Transverse colon (tissue), 4 donors: ENCODE results near the gene ENPP1. TPM values are rescaled to one million over a fixed set of nuclear protein-coding genes. Genes with fewer than 3 reads are reported as not detected.

Experiments
- DNase-seq: peaks from one replicate; pipeline ENCODE4 v3.0.0-alpha.2; 2019
- H3K27ac ChIP-seq, 4 donors: fragments of 200-600 bp; sonication (generic); 2 replicates each; pipeline ENCODE4 v1.5.1; 2016 to 2018; ENCODE audit warnings: inconsistent platforms in 4 of 4
- H3K27me3 ChIP-seq: fragments of 200-600 bp; sonication (generic); 2 replicates; pipeline ENCODE4 v1.5.1; 2017; ENCODE audit warnings: inconsistent platforms
- H3K36me3 ChIP-seq, 4 donors: fragments of 200-600 bp; sonication (generic); 2 replicates each; pipeline ENCODE4 v1.5.1; 2017 to 2019; ENCODE audit warnings: inconsistent platforms in 4 of 4
- H3K4me1 ChIP-seq, 4 donors: fragments of 200-600 bp; sonication (generic); 2 replicates each; pipeline ENCODE4 v1.5.1; 2017 to 2020; ENCODE audit warnings: inconsistent platforms in 4 of 4
- H3K4me3 ChIP-seq, 4 donors: fragments of 200-600 bp; sonication (generic); 1 replicate in 1 of 4; 2 replicates in 3 of 4; pipeline versions ENCODE4 v1.5.1 to v1.6.1; 2017 to 2019; ENCODE audit warnings: inconsistent platforms in 4 of 4
- H3K9me3 ChIP-seq, 2 donors: fragments of 200-600 bp; sonication (generic); 2 replicates each; pipeline ENCODE4 v1.5.1; 2017 to 2019; ENCODE audit warnings: inconsistent platforms in 2 of 2
- EP300 ChIP-seq: sonication (generic); formaldehyde crosslinking; IDR thresholded peaks from one replicate; pipeline ENCODE4 v1.6.1; 2017; ENCODE audit warnings: antibody characterized with exemption, low read depth
- POLR2A ChIP-seq: fragments of 450-650 bp; IDR thresholded peaks from one replicate; pipeline ENCODE4 v1.6.1; 2016; ENCODE audit warnings: antibody characterized with exemption, mild to moderate bottlenecking, moderate library complexity
- POLR2AphosphoS5 ChIP-seq, 3 donors: sonication (generic); formaldehyde crosslinking; IDR thresholded peaks; one replicate each; pipeline ENCODE4 v1.6.1; 2016; ENCODE audit warnings: antibody characterized with exemption in 3 of 3
- WGBS, 2 donors: methylation state at CpG; one replicate each; pipeline ENCODE4 v1.1.5; 2018; ENCODE audit warnings: low coverage in 1 of 2; 5-methylcytosine and 5-hydroxymethylcytosine counted together
- in situ Hi-C, 4 donors: fragments of 200-750 bp; cut with MboI; loops; one replicate each; pipeline versions ENCODE4 v1.15.0 to v1.15.1; 2017; ENCODE audit warnings: low sequenced_read_pairs in 3 of 4, low pct_ligation_motif_present in 1 of 4, low pct_unique_long_range_greater_than_20kb in 1 of 4
- intact Hi-C: fragments of 100-400 bp; cut with DNase I; formaldehyde crosslinking; loops from one replicate; pipeline ENCODE4 v1.15.1; 2023; ENCODE audit warnings: low total_unique reads
- total RNA-seq, 4 donors: library from RNA; depleted of rRNA; stranded (reverse); fragments of >200 nt; gene quantifications; one replicate each; pipeline ENCODE4 v1.1.0, GENCODE V29; 2016
- TF ChIP-seq, protein P1 (sequence below), 5 experiments: fragments of 200-600 bp in 3 of 5; fragments of 450-650 bp in 2 of 5; sonication (generic) in 3 of 5; IDR thresholded peaks; 1 replicate in 2 of 5; 2 replicates in 3 of 5; pipeline ENCODE4 v1.5.1; 2016 to 2017; ENCODE audit warnings: antibody characterized with exemption in 5 of 5, inconsistent platforms in 3 of 5, mild to moderate bottlenecking in 2 of 5, moderate library complexity in 1 of 5

The ENPP1 gene
- total RNA-seq, 4 donors from 2014 or later, result 3.4 to 24.0 (median 22.8) TPM

GRCh38 chr6:131762984-131763383, 44.8 kb upstream of the ENPP1 start:
- intact Hi-C loops (no loop called here), in situ Hi-C loops (no loop called here)
- H3K4me1 ChIP-seq, result no peaks in the 10 kb centered on the region
- H3K27me3 ChIP-seq, result no peaks in the 10 kb centered on the region
- no peak for DNase-seq
- no peak overlapping the region for H3K27ac ChIP-seq
- H3K4me3 ChIP-seq, result no peak overlapping the region
- no peaks in the 10 kb centered on the region for H3K9me3 ChIP-seq
- TF ChIP-seq POLR2AphosphoS5 (IDR thresholded peaks at IDR 0.05), result no peak
- TF ChIP-seq, protein P1, sequence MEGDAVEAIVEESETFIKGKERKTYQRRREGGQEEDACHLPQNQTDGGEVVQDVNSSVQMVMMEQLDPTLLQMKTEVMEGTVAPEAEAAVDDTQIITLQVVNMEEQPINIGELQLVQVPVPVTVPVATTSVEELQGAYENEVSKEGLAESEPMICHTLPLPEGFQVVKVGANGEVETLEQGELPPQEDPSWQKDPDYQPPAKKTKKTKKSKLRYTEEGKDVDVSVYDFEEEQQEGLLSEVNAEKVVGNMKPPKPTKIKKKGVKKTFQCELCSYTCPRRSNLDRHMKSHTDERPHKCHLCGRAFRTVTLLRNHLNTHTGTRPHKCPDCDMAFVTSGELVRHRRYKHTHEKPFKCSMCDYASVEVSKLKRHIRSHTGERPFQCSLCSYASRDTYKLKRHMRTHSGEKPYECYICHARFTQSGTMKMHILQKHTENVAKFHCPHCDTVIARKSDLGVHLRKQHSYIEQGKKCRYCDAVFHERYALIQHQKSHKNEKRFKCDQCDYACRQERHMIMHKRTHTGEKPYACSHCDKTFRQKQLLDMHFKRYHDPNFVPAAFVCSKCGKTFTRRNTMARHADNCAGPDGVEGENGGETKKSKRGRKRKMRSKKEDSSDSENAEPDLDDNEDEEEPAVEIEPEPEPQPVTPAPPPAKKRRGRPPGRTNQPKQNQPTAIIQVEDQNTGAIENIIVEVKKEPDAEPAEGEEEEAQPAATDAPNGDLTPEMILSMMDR (IDR thresholded peaks at IDR 0.05), result no peak
- TF ChIP-seq EP300, result no peak
- no peak for TF ChIP-seq POLR2A
- no peaks in the 10 kb centered on the region for H3K36me3 ChIP-seq
- WGBS, 2 donors, result 88 to 100% methylated on average over 2 of the region's 2 CpGs

DNA sequence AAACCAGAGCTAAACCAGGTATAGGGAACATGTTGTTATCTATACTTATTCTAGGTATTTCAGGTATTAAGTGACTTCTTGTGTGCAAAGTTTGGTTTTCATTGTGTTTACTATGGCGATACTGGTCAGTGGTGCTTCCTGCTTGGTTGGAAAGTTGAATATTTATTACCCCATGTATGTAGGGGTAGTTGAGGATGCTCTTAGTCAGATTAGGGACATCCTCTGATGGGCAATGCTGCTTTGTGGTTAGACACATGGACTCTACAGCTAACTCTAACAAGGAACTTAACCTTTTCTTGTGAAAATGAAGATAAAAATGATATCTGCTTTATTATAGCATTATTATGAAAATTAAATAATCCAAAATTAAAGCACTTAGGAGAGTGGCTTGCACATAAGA, 44.1 kb upstream of the ENPP1 start:
- H3K9me3 ChIP-seq, result no peaks in the 10 kb centered on the region
- in situ Hi-C loops (no loop called here), intact Hi-C loops (no loop called here)
- no peak overlapping the region for H3K4me3 ChIP-seq
- no peaks in the 10 kb centered on the region for H3K36me3 ChIP-seq
- DNase-seq, result no peak
- TF ChIP-seq, protein P1 (IDR thresholded peaks at IDR 0.05), result no peak
- TF ChIP-seq POLR2A, result no peak
- TF ChIP-seq EP300, result no peak
- TF ChIP-seq POLR2AphosphoS5 (IDR thresholded peaks at IDR 0.05), result no peak
- no peaks in the 10 kb centered on the region for H3K4me1 ChIP-seq
- no peak overlapping the region for H3K27ac ChIP-seq
- WGBS, 2 donors, result 43 to 94% methylated on average over 1 of the region's 1 CpG
- no peaks in the 10 kb centered on the region for H3K27me3 ChIP-seq

- no peak overlapping the region for H3K4me3 ChIP-seq
- no peaks in the 10 kb centered on the region for H3K36me3 ChIP-seq
- 75 to 90% methylated on average over 2 to 4 of the region's 4 CpGs for WGBS, 2 donors
- no peak overlapping the region for H3K27ac ChIP-seq
- no peaks in the 10 kb centered on the region for H3K4me1 ChIP-seq
- H3K27me3 ChIP-seq, result no peaks in the 10 kb centered on the region
- in situ Hi-C loops, result no loop called here
- DNase-seq, result no peak
- no peaks in the 10 kb centered on the region for H3K9me3 ChIP-seq
- TF ChIP-seq, protein P1 (IDR thresholded peaks at IDR 0.05), result no peak
- TF ChIP-seq POLR2A (no peak), EP300 (no peak), POLR2AphosphoS5 (IDR thresholded peaks at IDR 0.05) (no peak)
- intact Hi-C loops, result no loop called here
Observed at GRCh38 chr6:131764350-131764749, 43.5 kb upstream of the ENPP1 start.

- H3K27ac ChIP-seq, result no peak overlapping the region
- in situ Hi-C loops, result no loop called here
- H3K4me3 ChIP-seq, result no peak overlapping the region
- no peaks in the 10 kb centered on the region for H3K36me3 ChIP-seq
- H3K4me1 ChIP-seq, result no peaks in the 10 kb centered on the region
- no peaks in the 10 kb centered on the region for H3K9me3 ChIP-seq
- no peak for DNase-seq
- no peak for TF ChIP-seq EP300
- WGBS, 2 donors, result 76 to 79% methylated on average over 9 of the region's 9 CpGs
- intact Hi-C loops, result no loop called here
- no peaks in the 10 kb centered on the region for H3K27me3 ChIP-seq
Observed at GRCh38 chr6:131765081-131765803, 42.6 kb upstream of the ENPP1 start.

- Histone ChIP-seq H3K36me3 (no peaks in the 10 kb centered on the region), H3K9me3 (no peaks in the 10 kb centered on the region), H3K27me3 (no peaks in the 10 kb centered on the region), H3K4me1 (no peaks in the 10 kb centered on the region), H3K4me3 (no peak overlapping the region), H3K27ac (no peak overlapping the region)
- in situ Hi-C loops, result no loop called here
- intact Hi-C loops, result no loop called here
- no peak for DNase-seq
- TF ChIP-seq, protein P1 (IDR thresholded peaks at IDR 0.05), result no peak
- TF ChIP-seq POLR2AphosphoS5 (IDR thresholded peaks at IDR 0.05) (no peak), EP300 (no peak), POLR2A (no peak)
- 78 to 84% methylated on average over 4 of the region's 4 CpGs for WGBS, 2 donors
Observed at GRCh38 chr6:131765804-131766135, 42.0 kb upstream of the ENPP1 start.
